ENCODE data around the gene MNAT1.
"Not testable (repeated sequence)": the region's sequence is repeated elsewhere in the genome, so short reads cannot be mapped to it uniquely, and the experiment has no call there.

The MNAT1 gene

GRCh38 chr14:60744566-60744965 lies 10.0 kb downstream of the MNAT1 start:
- no peak for DNase-seq

- DNase-seq, result no peak
Measured at GRCh38 chr14:60753264-60754119, 18.9 kb downstream of the MNAT1 start.

- DNase-seq, result no peak
Measured at GRCh38 chr14:60756847-60757246, 22.3 kb downstream of the MNAT1 start.

- no peak for DNase-seq
Measured at GRCh38 chr14:60757567-60758002, 23.0 kb downstream of the MNAT1 start.

GRCh38 chr14:60758885-60759284 lies 24.3 kb downstream of the MNAT1 start:
- DNase-seq, result no peak

GRCh38 chr14:60760209-60760608 lies 25.6 kb downstream of the MNAT1 start:
- DNase-seq, result no peak

- no peak for DNase-seq
Measured at GRCh38 chr14:60760644-60761364, 26.2 kb downstream of the MNAT1 start.

- DNase-seq, result no peak
Measured at GRCh38 chr14:60768602-60769001, 34.0 kb downstream of the MNAT1 start.

GRCh38 chr14:60771117-60771516 lies 36.6 kb downstream of the MNAT1 start:
- DNase-seq, result no peak

- no peak for DNase-seq
Measured at GRCh38 chr14:60773558-60773957, 39.0 kb downstream of the MNAT1 start.

GRCh38 chr14:60775296-60775695 lies 40.7 kb downstream of the MNAT1 start:
- DNase-seq, result peak; percentile 74

GRCh38 chr14:60777856-60778578 lies 43.5 kb downstream of the MNAT1 start:
- peak; percentile 87 for DNase-seq

GRCh38 chr14:60779745-60780514 lies 45.4 kb downstream of the MNAT1 start:
- not testable (repeated sequence) for DNase-seq

- DNase-seq, result not testable (repeated sequence)
Measured at GRCh38 chr14:60780558-60780957, 46.0 kb downstream of the MNAT1 start.

GRCh38 chr14:60786905-60787304 lies 52.3 kb downstream of the MNAT1 start:
- DNase-seq, result no peak

GRCh38 chr14:60789656-60790055 lies 55.1 kb downstream of the MNAT1 start:
- DNase-seq, result no peak

GRCh38 chr14:60790850-60791249 lies 56.3 kb downstream of the MNAT1 start:
- DNase-seq, result no peak

GRCh38 chr14:60796434-60796833 lies 61.9 kb downstream of the MNAT1 start:
- DNase-seq, result no peak

- DNase-seq, result no peak
Measured at GRCh38 chr14:60800409-60800808, 65.8 kb downstream of the MNAT1 start.

- no peak for DNase-seq
Measured at GRCh38 chr14:60803871-60804270, 69.3 kb downstream of the MNAT1 start.

- peak; percentile 68 for DNase-seq
Measured at GRCh38 chr14:60805841-60806430, 71.4 kb downstream of the MNAT1 start.

- no peak for DNase-seq
Measured at GRCh38 chr14:60807247-60807646, 72.7 kb downstream of the MNAT1 start.
